Stomach (tissue), 9 donors: ENCODE measurements around the gene FAM20C. TPM values are rescaled to one million over a fixed set of nuclear protein-coding genes. Genes with fewer than 3 reads are reported as not detected.

Source experiments
- DNase-seq, 2 donors: peaks; one replicate each; pipeline versions ENCODE4 v3.0.0 to v3.0.0-alpha.2; 2013 to 2019
- H3K27ac ChIP-seq, 5 donors: fragments of 200-600 bp in 4 of 5; sonication (generic) in 4 of 5; one replicate each; pipeline ENCODE4 v1.5.1; 2013 to 2019; ENCODE audit warnings: mild to moderate bottlenecking in 1 of 5, moderate library complexity in 1 of 5
- H3K27me3 ChIP-seq, 3 donors: fragments of 200-600 bp; sonication (generic); one replicate each; pipeline ENCODE4 v1.5.1; 2017 to 2019; ENCODE audit warnings: mixed run types in 1 of 3
- H3K36me3 ChIP-seq, 4 donors: fragments of 200-600 bp; sonication (generic); 1 replicate in 3 of 4; 2 replicates in 1 of 4; pipeline ENCODE4 v1.5.1; 2016 to 2019
- H3K4me1 ChIP-seq, 4 donors: fragments of 200-600 bp; sonication (generic); one replicate each; pipeline ENCODE4 v1.5.1; 2016 to 2019
- H3K4me3 ChIP-seq, 4 donors: fragments of 200-600 bp; sonication (generic) in 3 of 4; one replicate each; pipeline ENCODE4 v1.5.1; 2016 to 2019; ENCODE audit warnings: mild to moderate bottlenecking in 1 of 4
- H3K9me3 ChIP-seq, 4 donors: fragments of 200-600 bp; sonication (generic); one replicate each; pipeline ENCODE4 v1.5.1; 2016 to 2019
- CTCF ChIP-seq, 7 experiments: fragments of 450-650 bp in 4 of 7; fragments of 200-600 bp in 3 of 7; sonication (generic) in 3 of 7; IDR thresholded peaks; one replicate each; pipeline ENCODE4 v1.5.1; 2016 to 2019; ENCODE audit warnings: antibody characterized with exemption in 7 of 7, control low read depth in 2 of 7, mild to moderate bottlenecking in 1 of 7
- EP300 ChIP-seq: sonication (generic); formaldehyde crosslinking; IDR thresholded peaks from one replicate; pipeline ENCODE4 v1.6.1; 2017; ENCODE audit warnings: antibody characterized with exemption
- POLR2A ChIP-seq, 4 donors: fragments of 450-650 bp; IDR thresholded peaks; one replicate each; pipeline ENCODE4 v1.6.1; 2016; ENCODE audit warnings: antibody characterized with exemption in 4 of 4, control low read depth in 2 of 4, mild to moderate bottlenecking in 1 of 4, moderate library complexity in 1 of 4
- POLR2AphosphoS5 ChIP-seq, 3 donors: sonication (generic); formaldehyde crosslinking; IDR thresholded peaks; one replicate each; pipeline ENCODE4 v1.6.1; 2016; ENCODE audit warnings: antibody characterized with exemption in 3 of 3
- WGBS, 5 donors: extraction: QIAGEN DNeasy Blood & Tissue Kit in 3 of 5; methylation state at CpG; one replicate each; pipeline versions ENCODE4 v1.1.5 to v1.1.7; 2013 to 2018; 5-methylcytosine and 5-hydroxymethylcytosine counted together
- intact Hi-C: fragments of 100-400 bp; cut with DNase I; formaldehyde crosslinking; loops from one replicate; pipeline ENCODE4 v1.15.1; 2023; ENCODE audit warnings: low total_unique reads
- polyA plus RNA-seq, 3 donors: library from polyadenylated mRNA; stranded (reverse); fragments of 200-250 nt; gene quantifications; one replicate each; pipeline ENCODE4 v1.2.3, GENCODE V29; 2013
- total RNA-seq, 5 donors: library from RNA; depleted of rRNA; stranded (reverse); fragments of >200 nt; gene quantifications; one replicate each; pipeline versions ENCODE4 v1.1.0 to v1.2.3, GENCODE V29; 2014 to 2016
- donor health status: healthy with polysubstance abuse.
- donor health status: Bipolar disorder and iron deficiency.
- donor health status: healthy.

Gene FAM20C
- total and polyA plus RNA-seq, 8 donors: 19.1 to 89.8 (median 34.5) TPM

GRCh38 chr7:212754-213153 lies 20.4 kb downstream of the FAM20C start:
- Histone ChIP-seq H3K9me3 (no peaks in the 10 kb centered on the region), H3K4me1 (peaks cover 11 to 76% (median 28%) of the 10 kb centered on the region in 4 donors), H3K27ac (no peak overlapping the region), H3K36me3 (peaks cover 19 to 71% (median 57%) of the 10 kb centered on the region in 4 donors), H3K27me3 (no peaks in the 10 kb centered on the region), H3K4me3 (no peak overlapping the region)
- DNase-seq: no peak
- intact Hi-C loops: no loop called here
- no peak for TF ChIP-seq CTCF (IDR thresholded peaks at IDR 0.05)
- TF ChIP-seq EP300: no peak
- no peak for TF ChIP-seq POLR2A (IDR thresholded peaks at IDR 0.05)
- TF ChIP-seq POLR2AphosphoS5 (IDR thresholded peaks at IDR 0.05): no peak
- 92 to 97% (median 94%) methylated on average over 14 of the region's 14 CpGs for WGBS, 5 donors

- Histone ChIP-seq H3K9me3 (no peaks in the 10 kb centered on the region), H3K4me1 (peaks cover 17 to 76% (median 35%) of the 10 kb centered on the region in 4 donors), H3K4me3 (no peak overlapping the region), H3K27ac (no peak overlapping the region), H3K36me3 (peaks cover 19 to 71% (median 63%) of the 10 kb centered on the region in 4 donors), H3K27me3 (no peaks in the 10 kb centered on the region)
- DNase-seq: no peak
- intact Hi-C loops: no loop called here
- WGBS, 5 donors: 88 to 93% (median 91%) methylated on average over 27 of the region's 27 CpGs
- no peak for TF ChIP-seq POLR2AphosphoS5 (IDR thresholded peaks at IDR 0.05)
- TF ChIP-seq CTCF (IDR thresholded peaks at IDR 0.05): no peak
- TF ChIP-seq POLR2A (IDR thresholded peaks at IDR 0.05): no peak
- no peak for TF ChIP-seq EP300
Observed at GRCh38 chr7:213324-213993, 21.1 kb downstream of the FAM20C start.

GRCh38 chr7:214410-215212 lies 22.2 kb downstream of the FAM20C start:
- H3K9me3 ChIP-seq: no peaks in the 10 kb centered on the region
- peak overlapping the region; percentile 34 to 67 (median 43) for H3K27ac ChIP-seq
- peak; percentile 62 to 73 for DNase-seq
- WGBS, 5 donors: 30 to 69% (median 52%) methylated on average over 34 to 36 of the region's 36 CpGs
- TF ChIP-seq EP300 (no peak), POLR2AphosphoS5 (IDR thresholded peaks at IDR 0.05) (peak in 2 of 3 donors; percentile 32 to 35)
- peaks cover 11 to 71% (median 60%) of the 10 kb centered on the region in 4 donors for H3K36me3 ChIP-seq
- H3K27me3 ChIP-seq: no peaks in the 10 kb centered on the region
- H3K4me3 ChIP-seq: no peak overlapping the region
- intact Hi-C loops: no loop called here
- peaks cover 29 to 76% (median 46%) of the 10 kb centered on the region in 4 donors for H3K4me1 ChIP-seq

- Histone ChIP-seq H3K4me1 (peaks cover 38 to 79% (median 58%) of the 10 kb centered on the region in 4 donors), H3K27ac (peak overlapping the region in 3 of 5 donors; percentile 48 to 72 (median 51)), H3K36me3 (peaks cover 0 to 53% (median 43%) of the 10 kb centered on the region in 4 donors), H3K9me3 (no peaks in the 10 kb centered on the region), H3K4me3 (no peak overlapping the region), H3K27me3 (no peaks in the 10 kb centered on the region)
- WGBS, 5 donors: 71 to 83% (median 80%) methylated on average over 18 to 23 of the region's 24 CpGs
- peak in 1 of 2 donors; percentile 85 for DNase-seq
- TF ChIP-seq CTCF (IDR thresholded peaks at IDR 0.05): no peak
- no peak for TF ChIP-seq EP300
- TF ChIP-seq POLR2A (IDR thresholded peaks at IDR 0.05): no peak
- no peak for TF ChIP-seq POLR2AphosphoS5 (IDR thresholded peaks at IDR 0.05)
- intact Hi-C loops: no loop called here
Observed at GRCh38 chr7:216360-217300, 24.3 kb downstream of the FAM20C start.
